Hindlimb muscle (tissue), 1 donor: ENCODE measurements around the gene IRX5. TPM values are rescaled to one million over a fixed set of nuclear protein-coding genes. Genes with fewer than 3 reads are reported as not detected.

Experiments used
- DNase-seq: peaks from one replicate; pipeline ENCODE4 v3.0.0-alpha.2; 2013
- polyA plus RNA-seq: library from polyadenylated mRNA; unstranded; fragments of 120-200 nt; gene quantifications from one replicate; pipeline ENCODE4 v1.2.1, GENCODE V29; 2013; ENCODE audit not compliant: insufficient read length

Gene IRX5
- polyA plus RNA-seq, 1 donor: 1.1 TPM

DNA sequence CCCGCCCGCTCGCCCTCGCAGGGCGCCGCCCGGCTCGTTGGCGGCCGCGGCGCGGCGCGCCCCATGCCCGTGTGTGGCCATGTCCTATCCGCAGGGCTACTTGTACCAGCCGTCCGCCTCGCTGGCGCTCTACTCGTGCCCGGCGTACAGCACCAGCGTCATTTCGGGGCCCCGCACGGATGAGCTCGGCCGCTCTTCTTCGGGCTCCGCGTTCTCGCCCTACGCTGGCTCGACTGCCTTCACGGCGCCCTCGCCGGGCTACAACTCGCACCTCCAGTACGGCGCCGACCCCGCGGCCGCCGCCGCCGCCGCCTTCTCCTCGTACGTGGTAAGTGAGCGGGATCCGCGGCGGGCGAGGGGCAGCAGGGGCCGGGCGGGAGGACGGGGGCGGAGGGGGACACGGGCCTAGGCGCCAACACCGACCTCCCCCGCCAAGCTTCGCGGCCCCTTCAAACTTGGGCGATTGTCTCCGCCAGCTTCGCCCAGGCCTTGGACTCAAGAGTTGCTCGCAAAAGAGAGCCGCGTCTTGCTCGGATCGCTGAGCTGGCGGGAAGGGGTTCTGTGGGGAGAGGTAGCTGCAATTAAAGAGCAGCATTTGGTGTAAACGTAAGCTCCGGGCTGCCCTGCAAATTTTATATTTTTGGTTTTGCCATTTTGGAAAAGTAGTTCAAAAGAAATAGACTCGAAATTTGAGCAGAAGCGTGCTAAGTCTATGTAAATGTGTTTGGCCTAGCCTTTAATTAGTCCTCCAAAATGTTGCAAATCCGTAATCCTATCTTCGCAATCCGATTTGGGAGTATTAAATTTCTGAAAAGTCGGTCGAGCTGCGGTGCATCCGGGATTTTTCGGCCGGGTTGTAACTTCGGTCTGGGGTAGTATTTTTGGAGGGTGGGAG lies 702 bp downstream of the IRX5 start:
- DNase-seq: no peak

- no peak for DNase-seq
These were observed 1.5 kb downstream of the IRX5 start for GRCh38 chr16:54932021-54932660.

GRCh38 chr16:54932737-54933254 lies 2.1 kb downstream of the IRX5 start:
- no peak for DNase-seq

DNA sequence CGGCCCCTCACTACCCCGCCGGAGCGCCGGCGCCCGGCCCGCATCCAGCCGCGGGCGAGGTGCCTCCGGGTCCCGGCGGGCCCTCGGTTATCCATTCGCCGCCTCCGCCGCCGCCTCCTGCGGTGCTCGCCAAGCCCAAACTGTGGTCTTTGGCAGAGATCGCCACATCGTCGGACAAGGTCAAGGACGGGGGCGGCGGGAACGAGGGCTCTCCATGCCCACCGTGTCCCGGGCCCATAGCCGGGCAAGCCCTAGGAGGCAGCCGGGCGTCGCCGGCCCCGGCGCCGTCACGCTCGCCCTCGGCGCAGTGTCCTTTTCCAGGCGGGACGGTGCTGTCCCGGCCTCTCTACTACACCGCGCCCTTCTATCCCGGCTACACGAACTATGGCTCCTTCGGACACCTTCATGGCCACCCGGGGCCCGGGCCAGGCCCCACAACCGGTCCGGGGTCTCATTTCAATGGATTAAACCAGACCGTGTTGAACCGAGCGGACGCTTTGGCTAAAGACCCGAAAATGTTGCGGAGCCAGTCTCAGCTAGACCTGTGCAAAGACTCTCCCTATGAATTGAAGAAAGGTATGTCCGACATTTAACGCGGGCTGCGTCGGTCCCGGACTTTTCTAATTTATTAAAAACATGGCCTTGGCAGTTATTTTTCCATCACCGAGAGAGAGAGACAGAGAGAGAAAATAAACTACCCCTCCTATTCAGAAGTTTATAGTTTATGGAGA lies 2.8 kb downstream of the IRX5 start:
- no peak for DNase-seq

GRCh38 chr16:54934481-54935265 lies 4.0 kb downstream of the IRX5 start:
- DNase-seq: no peak

- DNase-seq: no peak
These were observed 4.8 kb downstream of the IRX5 start for GRCh38 chr16:54935266-54935968.

GRCh38 chr16:54936201-54936978 lies 5.7 kb downstream of the IRX5 start:
- DNase-seq: no peak

- DNase-seq: no peak
These were observed 6.5 kb downstream of the IRX5 start for GRCh38 chr16:54936979-54937670.

DNA sequence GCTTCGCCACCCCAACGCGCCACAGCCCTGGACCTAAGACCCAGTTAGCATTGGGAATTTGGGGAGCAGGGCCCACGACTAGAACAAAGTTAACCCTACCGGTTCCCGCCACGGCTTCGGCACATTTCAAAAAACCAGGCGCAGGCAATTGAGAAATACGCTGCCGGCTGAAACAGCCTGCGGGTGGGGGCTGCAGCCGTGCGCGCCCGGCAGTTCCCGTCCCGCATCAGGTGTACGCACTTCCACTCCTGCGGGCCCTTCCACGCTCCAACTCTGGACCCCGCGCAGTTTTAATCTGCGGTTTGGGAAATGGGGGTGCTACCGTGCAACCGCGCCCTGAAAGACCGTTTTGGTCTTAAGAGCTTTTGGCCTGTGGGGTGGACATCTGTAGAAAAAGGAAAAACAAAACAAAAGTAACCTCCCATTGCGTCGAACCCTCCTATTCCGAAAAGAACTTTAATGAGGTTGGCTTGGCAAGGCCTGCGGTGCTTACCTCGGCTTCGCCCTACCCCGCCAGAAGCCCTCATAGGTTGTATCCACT lies 7.1 kb downstream of the IRX5 start:
- no peak for DNase-seq

- peak; percentile 34 for DNase-seq
These were observed 7.8 kb downstream of the IRX5 start for GRCh38 chr16:54938212-54939028.

- DNase-seq: no peak
These were observed 8.3 kb downstream of the IRX5 start for GRCh38 chr16:54939029-54939346.

GRCh38 chr16:54939510-54940278 lies 9.0 kb downstream of the IRX5 start:
- no peak for DNase-seq

GRCh38 chr16:54940279-54940604 lies 9.6 kb downstream of the IRX5 start:
- DNase-seq: no peak

DNA sequence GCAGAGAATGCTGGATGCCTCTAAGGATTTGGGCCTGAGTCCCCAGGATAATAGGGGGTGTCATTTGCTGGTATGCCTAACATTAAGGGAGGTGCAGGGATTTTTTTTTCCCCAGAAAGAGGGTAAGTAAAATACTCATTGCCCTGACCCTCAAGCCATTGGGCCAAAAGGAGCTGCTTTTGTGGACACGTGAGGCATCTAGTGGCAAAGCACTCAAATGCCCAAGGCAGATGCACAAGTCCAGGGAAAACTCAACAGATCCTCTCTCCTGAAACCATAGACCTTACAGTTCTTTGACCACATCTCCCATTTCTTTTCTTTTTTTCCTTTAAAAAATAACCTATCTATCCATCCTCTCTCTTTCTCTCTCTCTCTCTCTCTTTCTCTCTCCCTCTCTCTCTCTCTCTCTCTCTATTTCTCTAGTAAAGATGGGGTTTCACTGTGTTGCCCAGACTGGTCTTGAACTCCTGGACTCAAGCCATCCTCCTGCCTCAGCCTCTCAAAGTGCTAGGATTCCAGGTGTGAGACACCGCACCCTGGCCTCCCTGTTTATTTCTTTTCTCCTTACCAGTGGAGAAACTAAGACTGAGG lies 11.8 kb downstream of the IRX5 start:
- no peak for DNase-seq

GRCh38 chr16:54944002-54944401 lies 13.3 kb downstream of the IRX5 start:
- no peak for DNase-seq

- no peak for DNase-seq
These were observed 14.4 kb downstream of the IRX5 start for GRCh38 chr16:54945063-54945462.

- no peak for DNase-seq
These were observed 16.2 kb downstream of the IRX5 start for GRCh38 chr16:54946909-54947308.

DNA sequence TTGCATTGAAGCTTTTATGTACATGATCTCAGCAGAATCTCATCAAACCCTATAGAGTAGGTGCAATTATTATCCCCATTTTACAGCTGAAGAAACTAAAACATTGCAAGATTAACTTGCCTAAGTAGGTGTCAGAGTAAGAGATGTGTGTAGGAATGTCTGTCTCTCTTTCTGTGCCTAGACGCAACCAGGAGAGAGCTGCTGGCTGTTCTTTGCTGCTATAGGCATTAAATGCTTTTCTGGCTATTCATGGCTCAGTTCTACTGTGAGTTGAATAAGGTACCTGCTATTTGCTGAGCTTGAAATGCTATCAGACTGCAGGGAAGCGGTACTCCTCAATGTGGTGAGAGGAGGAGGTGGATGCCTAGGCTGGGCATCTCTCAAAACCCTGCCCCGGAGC lies 17.0 kb downstream of the IRX5 start:
- DNase-seq: no peak
